Inflammatory macrophage treated with lipopolysaccharide for 4 hours (primary cell): ENCODE results near the gene OVOL3.

ENCODE experiments used
- DNase-seq: peaks from one replicate; pipeline ENCODE4 v3.0.0-alpha.2; 2020

OVOL3 gene

GRCh38 chr19:36136964-36137686 lies 26.2 kb downstream of the OVOL3 start:
- peak; percentile 17 for DNase-seq

- no peak for DNase-seq
Measured at GRCh38 chr19:36139120-36139472, 28.2 kb downstream of the OVOL3 start.

- peak; percentile 97 for DNase-seq
Measured at GRCh38 chr19:36139473-36140303, 28.7 kb downstream of the OVOL3 start, which contains the start of gene CAPNS1. CAPNS1 (plus strand) TSS chr19:36140066; CDS start chr19:36141012, 946 bp downstream.

- peak; percentile 56 for DNase-seq
Measured at GRCh38 chr19:36140304-36141038, 29.5 kb downstream of the OVOL3 start.

- peak; percentile 86 for DNase-seq
Measured at GRCh38 chr19:36141039-36141927, 30.3 kb downstream of the OVOL3 start.

- DNase-seq = no peak
Measured at GRCh38 chr19:36142046-36142445, 31.1 kb downstream of the OVOL3 start.

- no peak for DNase-seq
Measured at GRCh38 chr19:36142496-36142895, 31.6 kb downstream of the OVOL3 start.

- DNase-seq = no peak
Measured at GRCh38 chr19:36144624-36145023, 33.7 kb downstream of the OVOL3 start.

- DNase-seq = no peak
Measured at GRCh38 chr19:36149673-36150406, 38.9 kb downstream of the OVOL3 start.

- DNase-seq = no peak
Measured at GRCh38 chr19:36150586-36150985, 39.6 kb downstream of the OVOL3 start.

GRCh38 chr19:36151144-36152018 lies 40.4 kb downstream of the OVOL3 start:
- DNase-seq = no peak

GRCh38 chr19:36152019-36152351 lies 41.0 kb downstream of the OVOL3 start:
- DNase-seq = no peak

GRCh38 chr19:36152352-36153091 lies 41.6 kb downstream of the OVOL3 start, which contains the start of gene COX7A1:
COX7A1 (minus strand) TSS chr19:36152447; CDS start chr19:36152407, 40 bp downstream.
- no peak for DNase-seq

GRCh38 chr19:36153126-36153525 lies 42.2 kb downstream of the OVOL3 start:
- no peak for DNase-seq

GRCh38 chr19:36160821-36161596 lies 50.1 kb downstream of the OVOL3 start:
- no peak for DNase-seq
